ENCODE measurements around the gene PLA2G2C.

PLA2G2C gene

GRCh38 chr1:20148571-20149500 is 37.5 kb downstream of the PLA2G2C start:
- Histone ChIP-seq H3K4me1 (ENCODE audit: control insufficient read depth in 1 of 2, insufficient read depth in 2 of 2, low read length in 2 of 2) (peaks cover 6 to 9% of the 10 kb centered on the region in 2 donors), H3K27ac (ENCODE audit: low read depth, low read length) (no peak overlapping the region), H3K9ac (ENCODE audit: low read depth in 1 of 2, low read length in 2 of 2) (no peak overlapping the region), H3K4me3 (ENCODE audit: low read depth in 1 of 2, low read length in 2 of 2) (no peak overlapping the region), H3K27me3 (ENCODE audit: control insufficient read depth in 1 of 2, insufficient read depth in 2 of 2, low read length in 2 of 2) (no peaks in the 10 kb centered on the region), H3K36me3 (ENCODE audit: control insufficient read depth in 1 of 2, insufficient read depth in 2 of 2, low read length in 2 of 2) (no peaks in the 10 kb centered on the region), H3K9me3 (ENCODE audit: control insufficient read depth in 1 of 2, low read length in 2 of 2) (no peaks in the 10 kb centered on the region)

GRCh38 chr1:20147846-20148570 is 38.3 kb downstream of the PLA2G2C start:
- Histone ChIP-seq H3K9ac (ENCODE audit: low read depth in 1 of 2, low read length in 2 of 2) (no peak overlapping the region), H3K27ac (ENCODE audit: low read depth, low read length) (no peak overlapping the region), H3K4me1 (ENCODE audit: control insufficient read depth in 1 of 2, insufficient read depth in 2 of 2, low read length in 2 of 2) (peaks cover 5 to 9% of the 10 kb centered on the region in 2 donors), H3K9me3 (ENCODE audit: control insufficient read depth in 1 of 2, low read length in 2 of 2) (no peaks in the 10 kb centered on the region), H3K27me3 (ENCODE audit: control insufficient read depth in 1 of 2, insufficient read depth in 2 of 2, low read length in 2 of 2) (no peaks in the 10 kb centered on the region), H3K36me3 (ENCODE audit: control insufficient read depth in 1 of 2, insufficient read depth in 2 of 2, low read length in 2 of 2) (no peaks in the 10 kb centered on the region), H3K4me3 (ENCODE audit: low read depth in 1 of 2, low read length in 2 of 2) (no peak overlapping the region)

- Histone ChIP-seq H3K4me1 (ENCODE audit: control insufficient read depth in 1 of 2, insufficient read depth in 2 of 2, low read length in 2 of 2) (no peaks in the 10 kb centered on the region), H3K9me3 (ENCODE audit: control insufficient read depth in 1 of 2, low read length in 2 of 2) (no peaks in the 10 kb centered on the region), H3K27ac (ENCODE audit: low read depth, low read length) (no peak overlapping the region), H3K36me3 (ENCODE audit: control insufficient read depth in 1 of 2, insufficient read depth in 2 of 2, low read length in 2 of 2) (no peaks in the 10 kb centered on the region), H3K4me3 (ENCODE audit: low read depth in 1 of 2, low read length in 2 of 2) (no peak overlapping the region), H3K9ac (ENCODE audit: low read depth in 1 of 2, low read length in 2 of 2) (no peak overlapping the region), H3K27me3 (ENCODE audit: control insufficient read depth in 1 of 2, insufficient read depth in 2 of 2, low read length in 2 of 2) (no peaks in the 10 kb centered on the region)
Observed at GRCh38 chr1:20143734-20144565, 42.4 kb downstream of the PLA2G2C start.

DNA sequence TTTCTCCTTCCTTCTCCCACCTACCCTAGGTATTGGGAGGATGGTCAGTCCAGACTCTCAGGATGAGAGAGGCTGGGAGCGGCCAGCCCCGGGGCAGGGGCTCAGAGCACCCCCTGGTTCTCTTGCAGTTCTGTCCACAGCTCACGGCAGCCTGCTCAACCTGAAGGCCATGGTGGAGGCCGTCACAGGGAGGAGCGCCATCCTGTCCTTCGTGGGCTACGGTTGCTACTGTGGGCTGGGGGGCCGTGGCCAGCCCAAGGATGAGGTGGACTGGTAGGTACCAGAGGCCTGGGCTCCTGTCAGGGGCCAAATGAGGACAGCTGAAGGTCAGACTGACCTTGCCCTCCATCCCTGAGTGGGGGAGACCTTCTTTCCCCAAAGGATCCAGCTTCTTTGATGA is 43.0 kb downstream of the PLA2G2C start:
- Histone ChIP-seq H3K36me3 (ENCODE audit: control insufficient read depth in 1 of 2, insufficient read depth in 2 of 2, low read length in 2 of 2) (no peaks in the 10 kb centered on the region), H3K4me3 (ENCODE audit: low read depth in 1 of 2, low read length in 2 of 2) (no peak overlapping the region), H3K27me3 (ENCODE audit: control insufficient read depth in 1 of 2, insufficient read depth in 2 of 2, low read length in 2 of 2) (no peaks in the 10 kb centered on the region), H3K4me1 (ENCODE audit: control insufficient read depth in 1 of 2, insufficient read depth in 2 of 2, low read length in 2 of 2) (no peaks in the 10 kb centered on the region), H3K9ac (ENCODE audit: low read depth in 1 of 2, low read length in 2 of 2) (no peak overlapping the region), H3K9me3 (ENCODE audit: control insufficient read depth in 1 of 2, low read length in 2 of 2) (no peaks in the 10 kb centered on the region), H3K27ac (ENCODE audit: low read depth, low read length) (no peak overlapping the region)

DNA sequence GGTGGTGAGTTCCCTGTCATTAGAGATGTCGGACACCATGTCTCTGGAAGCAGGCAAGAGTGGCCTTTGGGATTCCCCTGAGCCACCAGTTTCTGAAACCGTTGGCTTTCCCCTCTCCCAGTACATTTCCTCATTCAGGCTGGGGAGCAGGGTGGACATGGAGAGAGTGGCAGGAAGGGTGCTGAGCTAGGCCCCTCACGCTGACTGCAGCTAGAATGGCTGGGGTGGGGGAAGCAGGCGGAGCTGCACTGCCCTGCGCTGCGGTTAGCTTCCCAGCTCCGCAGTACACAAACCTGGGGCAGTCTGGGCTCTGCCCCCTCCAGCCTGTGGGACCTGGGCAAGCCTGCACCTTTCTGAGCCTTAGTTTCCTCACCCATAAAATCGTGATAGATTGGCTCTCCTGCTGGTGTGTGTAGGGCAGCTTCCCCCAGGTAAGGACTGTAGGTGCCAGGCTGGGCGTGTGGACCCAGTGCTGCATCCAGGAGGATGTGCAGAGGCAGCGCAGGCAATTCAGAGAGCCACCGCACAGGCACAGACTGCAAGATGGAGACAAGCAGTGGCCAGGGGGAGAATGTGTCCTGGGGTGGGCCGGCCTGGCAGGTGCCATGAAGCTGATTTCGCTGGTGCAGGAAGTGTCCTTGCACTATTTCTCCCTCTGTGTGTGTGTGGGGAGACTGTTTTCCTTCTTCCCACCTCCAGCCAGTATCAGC is 44.2 kb downstream of the PLA2G2C start:
- no peak overlapping the region for H3K9ac ChIP-seq (ENCODE audit: low read depth in 1 of 2, low read length in 2 of 2)
- H3K4me1 ChIP-seq (ENCODE audit: control insufficient read depth in 1 of 2, insufficient read depth in 2 of 2, low read length in 2 of 2) = no peaks in the 10 kb centered on the region
- no peak overlapping the region for H3K4me3 ChIP-seq (ENCODE audit: low read depth in 1 of 2, low read length in 2 of 2)
- no peak overlapping the region for H3K27ac ChIP-seq (ENCODE audit: low read depth, low read length)
- H3K27me3 ChIP-seq (ENCODE audit: control insufficient read depth in 1 of 2, insufficient read depth in 2 of 2, low read length in 2 of 2) = no peaks in the 10 kb centered on the region
- H3K9me3 ChIP-seq (ENCODE audit: control insufficient read depth in 1 of 2, low read length in 2 of 2) = no peaks in the 10 kb centered on the region
- H3K36me3 ChIP-seq (ENCODE audit: control insufficient read depth in 1 of 2, insufficient read depth in 2 of 2, low read length in 2 of 2) = no peaks in the 10 kb centered on the region

- no peak overlapping the region for H3K27ac ChIP-seq (ENCODE audit: low read depth, low read length)
- no peaks in the 10 kb centered on the region for H3K9me3 ChIP-seq (ENCODE audit: control insufficient read depth in 1 of 2, low read length in 2 of 2)
- H3K36me3 ChIP-seq (ENCODE audit: control insufficient read depth in 1 of 2, insufficient read depth in 2 of 2, low read length in 2 of 2) = no peaks in the 10 kb centered on the region
- no peaks in the 10 kb centered on the region for H3K27me3 ChIP-seq (ENCODE audit: control insufficient read depth in 1 of 2, insufficient read depth in 2 of 2, low read length in 2 of 2)
- no peaks in the 10 kb centered on the region for H3K4me1 ChIP-seq (ENCODE audit: control insufficient read depth in 1 of 2, insufficient read depth in 2 of 2, low read length in 2 of 2)
- no peak overlapping the region for H3K4me3 ChIP-seq (ENCODE audit: low read depth in 1 of 2, low read length in 2 of 2)
- H3K9ac ChIP-seq (ENCODE audit: low read depth in 1 of 2, low read length in 2 of 2) = no peak overlapping the region
Observed at GRCh38 chr1:20141466-20141865, 44.9 kb downstream of the PLA2G2C start.

DNA sequence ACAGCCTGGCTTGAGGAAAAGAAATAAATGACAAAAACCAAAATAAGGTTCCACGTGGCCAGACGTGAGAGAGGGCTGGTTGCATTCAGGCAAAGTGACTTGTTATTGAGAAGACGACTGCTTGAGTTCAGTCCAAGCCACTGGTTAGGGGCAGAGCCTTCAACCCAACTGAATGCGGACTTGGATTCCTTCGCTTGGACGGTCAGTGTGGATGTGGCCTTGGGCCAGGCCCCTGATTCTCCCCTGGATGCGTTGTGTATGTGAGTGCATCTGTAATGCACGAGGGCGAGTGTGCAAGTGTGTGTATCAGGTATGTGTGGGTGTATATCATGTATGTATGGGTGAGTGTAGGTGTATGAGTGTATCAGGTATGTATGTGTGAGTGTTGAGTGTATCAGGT is 45.3 kb downstream of the PLA2G2C start:
- H3K4me3 ChIP-seq (ENCODE audit: low read depth in 1 of 2, low read length in 2 of 2) = no peak overlapping the region
- no peaks in the 10 kb centered on the region for H3K9me3 ChIP-seq (ENCODE audit: control insufficient read depth in 1 of 2, low read length in 2 of 2)
- H3K36me3 ChIP-seq (ENCODE audit: control insufficient read depth in 1 of 2, insufficient read depth in 2 of 2, low read length in 2 of 2) = no peaks in the 10 kb centered on the region
- no peaks in the 10 kb centered on the region for H3K4me1 ChIP-seq (ENCODE audit: control insufficient read depth in 1 of 2, insufficient read depth in 2 of 2, low read length in 2 of 2)
- no peak overlapping the region for H3K9ac ChIP-seq (ENCODE audit: low read depth in 1 of 2, low read length in 2 of 2)
- no peaks in the 10 kb centered on the region for H3K27me3 ChIP-seq (ENCODE audit: control insufficient read depth in 1 of 2, insufficient read depth in 2 of 2, low read length in 2 of 2)
- H3K27ac ChIP-seq (ENCODE audit: low read depth, low read length) = no peak overlapping the region

DNA sequence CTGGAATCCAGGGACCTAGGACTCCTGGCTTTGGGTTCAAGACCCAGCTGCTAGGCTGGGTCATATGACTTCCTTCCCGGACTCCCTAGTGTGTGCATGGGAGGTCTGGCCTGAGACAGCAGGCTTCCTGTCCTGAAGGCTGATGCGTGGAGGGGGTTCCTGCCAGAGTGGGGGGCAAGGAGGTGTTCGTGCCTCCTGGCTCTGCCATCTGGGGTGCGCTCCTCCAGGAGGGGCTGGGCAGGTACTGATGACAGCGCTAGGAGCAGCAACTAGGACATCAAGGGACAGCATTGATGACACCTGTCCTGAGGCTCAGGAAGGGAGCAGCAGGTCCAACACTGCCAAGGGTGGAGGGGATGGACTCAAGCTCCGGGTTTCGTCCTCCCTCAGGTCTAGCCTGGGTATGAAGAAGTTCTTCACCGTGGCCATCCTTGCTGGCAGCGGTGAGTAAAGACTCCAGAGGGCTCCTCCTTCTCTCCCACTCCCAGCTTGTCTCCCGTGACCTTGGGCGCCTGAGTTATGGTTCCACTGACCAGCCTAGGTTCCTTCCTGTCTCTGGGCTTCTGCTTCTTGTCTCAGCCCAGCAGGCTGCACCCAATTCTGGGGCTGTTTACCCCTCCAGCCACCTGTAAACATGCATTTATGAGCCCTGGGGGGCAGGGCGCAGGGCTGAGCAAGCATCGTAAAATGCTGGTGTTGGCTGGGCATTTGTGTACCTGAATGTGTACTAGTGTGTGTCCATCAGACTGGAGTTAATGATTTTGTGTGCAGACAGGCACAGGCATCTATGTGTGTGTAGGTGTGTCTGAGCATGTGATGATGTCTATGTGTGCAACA is 46.3 kb downstream of the PLA2G2C start:
- H3K9ac ChIP-seq (ENCODE audit: low read depth in 1 of 2, low read length in 2 of 2) = no peak overlapping the region
- H3K9me3 ChIP-seq (ENCODE audit: control insufficient read depth in 1 of 2, low read length in 2 of 2) = no peaks in the 10 kb centered on the region
- H3K36me3 ChIP-seq (ENCODE audit: control insufficient read depth in 1 of 2, insufficient read depth in 2 of 2, low read length in 2 of 2) = no peaks in the 10 kb centered on the region
- no peaks in the 10 kb centered on the region for H3K27me3 ChIP-seq (ENCODE audit: control insufficient read depth in 1 of 2, insufficient read depth in 2 of 2, low read length in 2 of 2)
- no peaks in the 10 kb centered on the region for H3K4me1 ChIP-seq (ENCODE audit: control insufficient read depth in 1 of 2, insufficient read depth in 2 of 2, low read length in 2 of 2)
- no peak overlapping the region for H3K27ac ChIP-seq (ENCODE audit: low read depth, low read length)
- H3K4me3 ChIP-seq (ENCODE audit: low read depth in 1 of 2, low read length in 2 of 2) = no peak overlapping the region

GRCh38 chr1:20138961-20139550 is 47.3 kb downstream of the PLA2G2C start, which contains the start of gene PLA2G2F:
Gene PLA2G2F (plus strand): TSS chr1:20139323. CDS start chr1:20139428, 105 bp downstream.
- Histone ChIP-seq H3K27ac (ENCODE audit: low read depth, low read length) (no peak within 1 kb of the TSS), H3K4me1 (ENCODE audit: control insufficient read depth in 1 of 2, insufficient read depth in 2 of 2, low read length in 2 of 2) (no peaks in the 10 kb centered on the region), H3K9me3 (ENCODE audit: control insufficient read depth in 1 of 2, low read length in 2 of 2) (no peaks in the 10 kb centered on the region), H3K4me3 (ENCODE audit: low read depth in 1 of 2, low read length in 2 of 2) (no peak within 1 kb of the TSS), H3K27me3 (ENCODE audit: control insufficient read depth in 1 of 2, insufficient read depth in 2 of 2, low read length in 2 of 2) (no peaks in the 10 kb centered on the region), H3K9ac (ENCODE audit: low read depth in 1 of 2, low read length in 2 of 2) (no peak within 1 kb of the TSS), H3K36me3 (ENCODE audit: control insufficient read depth in 1 of 2, insufficient read depth in 2 of 2, low read length in 2 of 2) (no peaks in the 10 kb centered on the region)
